Neural crest cell (in vitro differentiated cells): ENCODE measurements around the gene MUC13. TPM values are rescaled to one million over a fixed set of nuclear protein-coding genes. Genes with fewer than 3 reads are reported as not detected.

Experiments
- DNase-seq: peaks from one replicate; pipeline ENCODE4 v3.0.0; 2021; ENCODE audit warnings: low read depth, mixed read lengths, low spot score
- H3K27ac Mint-ChIP-seq: one replicate; pipeline ENCODE4 v1.8.0; 2021; ENCODE audit warnings: mild to moderate bottlenecking, mixed read lengths; ENCODE audit not compliant: unreplicated experiment
- H3K27me3 Mint-ChIP-seq: 2 replicates; pipeline ENCODE4 v1.8.0; 2021; ENCODE audit warnings: low read depth, mild to moderate bottlenecking, mixed read lengths
- H3K36me3 Mint-ChIP-seq: 2 replicates; pipeline ENCODE4 v1.8.0; 2021; ENCODE audit warnings: low read depth, mild to moderate bottlenecking, mixed read lengths
- H3K4me1 Mint-ChIP-seq: 2 replicates; pipeline ENCODE4 v1.8.0; 2021; ENCODE audit warnings: mixed read lengths
- H3K4me3 Mint-ChIP-seq: one replicate; pipeline ENCODE4 v1.8.0; 2021; ENCODE audit warnings: mild to moderate bottlenecking, mixed read lengths
- H3K9me3 Mint-ChIP-seq: 2 replicates; pipeline ENCODE4 v1.8.0; 2021; ENCODE audit warnings: mixed read lengths
- total RNA-seq: library from RNA; stranded (reverse); gene quantifications from 2 replicates; pipeline ENCODE4 v1.2.1, GENCODE V29; 2021
- TF ChIP-seq, protein P1 (sequence below): fragments of 200-600 bp; sonication (generic); conservative IDR thresholded peaks from 2 replicates; pipeline ENCODE4 v1.5.0; 2021; ENCODE audit warnings: antibody characterized with exemption, mild to moderate bottlenecking

The MUC13 gene
- total RNA-seq, 1 donor from 2014 or later, result not detected

GRCh38 chr3:124935794-124936542, 1.4 kb upstream of the MUC13 start:
- H3K9me3 Mint-ChIP-seq, result peaks cover 7% of the 10 kb centered on the region
- H3K4me1 Mint-ChIP-seq, result peaks cover 6% of the 10 kb centered on the region
- no peaks in the 10 kb centered on the region for H3K27me3 Mint-ChIP-seq
- DNase-seq, result no peak
- TF ChIP-seq, protein P1, sequence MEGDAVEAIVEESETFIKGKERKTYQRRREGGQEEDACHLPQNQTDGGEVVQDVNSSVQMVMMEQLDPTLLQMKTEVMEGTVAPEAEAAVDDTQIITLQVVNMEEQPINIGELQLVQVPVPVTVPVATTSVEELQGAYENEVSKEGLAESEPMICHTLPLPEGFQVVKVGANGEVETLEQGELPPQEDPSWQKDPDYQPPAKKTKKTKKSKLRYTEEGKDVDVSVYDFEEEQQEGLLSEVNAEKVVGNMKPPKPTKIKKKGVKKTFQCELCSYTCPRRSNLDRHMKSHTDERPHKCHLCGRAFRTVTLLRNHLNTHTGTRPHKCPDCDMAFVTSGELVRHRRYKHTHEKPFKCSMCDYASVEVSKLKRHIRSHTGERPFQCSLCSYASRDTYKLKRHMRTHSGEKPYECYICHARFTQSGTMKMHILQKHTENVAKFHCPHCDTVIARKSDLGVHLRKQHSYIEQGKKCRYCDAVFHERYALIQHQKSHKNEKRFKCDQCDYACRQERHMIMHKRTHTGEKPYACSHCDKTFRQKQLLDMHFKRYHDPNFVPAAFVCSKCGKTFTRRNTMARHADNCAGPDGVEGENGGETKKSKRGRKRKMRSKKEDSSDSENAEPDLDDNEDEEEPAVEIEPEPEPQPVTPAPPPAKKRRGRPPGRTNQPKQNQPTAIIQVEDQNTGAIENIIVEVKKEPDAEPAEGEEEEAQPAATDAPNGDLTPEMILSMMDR, result no peak
- H3K4me3 Mint-ChIP-seq, result no peak overlapping the region
- H3K36me3 Mint-ChIP-seq, result no peaks in the 10 kb centered on the region
- no peak overlapping the region for H3K27ac Mint-ChIP-seq

DNA sequence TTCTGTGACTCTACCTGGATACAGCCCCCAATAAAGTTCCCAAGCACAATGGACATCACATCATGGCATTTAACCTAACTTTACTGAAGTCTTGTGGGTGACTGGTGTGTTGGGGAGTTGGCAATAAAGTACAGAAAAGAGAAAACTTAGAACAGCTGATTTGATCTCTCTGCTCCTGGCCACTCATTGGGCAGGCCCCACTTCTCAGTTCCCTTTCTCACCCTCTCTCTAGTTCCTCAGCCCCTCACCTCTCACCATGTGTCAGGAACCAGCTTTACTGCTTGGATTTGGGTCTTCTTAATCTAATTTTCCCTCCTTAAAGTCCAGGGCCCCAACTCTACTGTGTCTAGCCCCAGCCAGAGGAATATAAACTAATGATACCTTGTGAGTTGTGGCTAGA, 713 bp upstream of the MUC13 start:
- no peak overlapping the region for H3K27ac Mint-ChIP-seq
- TF ChIP-seq, protein P1, result no peak
- H3K4me3 Mint-ChIP-seq, result no peak overlapping the region
- DNase-seq, result no peak
- no peaks in the 10 kb centered on the region for H3K27me3 Mint-ChIP-seq
- no peaks in the 10 kb centered on the region for H3K36me3 Mint-ChIP-seq
- peaks cover 6% of the 10 kb centered on the region for H3K4me1 Mint-ChIP-seq
- peaks cover 7% of the 10 kb centered on the region for H3K9me3 Mint-ChIP-seq

- H3K27me3 Mint-ChIP-seq, result peaks cover 4% of the 10 kb centered on the region
- no peaks in the 10 kb centered on the region for H3K9me3 Mint-ChIP-seq
- no peak overlapping the region for H3K27ac Mint-ChIP-seq
- H3K36me3 Mint-ChIP-seq, result no peaks in the 10 kb centered on the region
- H3K4me3 Mint-ChIP-seq, result no peak overlapping the region
- TF ChIP-seq, protein P1, result peak; percentile 80
- DNase-seq, result peak; percentile 67
- H3K4me1 Mint-ChIP-seq, result no peaks in the 10 kb centered on the region
These were observed 6.0 kb downstream of the MUC13 start for GRCh38 chr3:124928333-124929202.

DNA sequence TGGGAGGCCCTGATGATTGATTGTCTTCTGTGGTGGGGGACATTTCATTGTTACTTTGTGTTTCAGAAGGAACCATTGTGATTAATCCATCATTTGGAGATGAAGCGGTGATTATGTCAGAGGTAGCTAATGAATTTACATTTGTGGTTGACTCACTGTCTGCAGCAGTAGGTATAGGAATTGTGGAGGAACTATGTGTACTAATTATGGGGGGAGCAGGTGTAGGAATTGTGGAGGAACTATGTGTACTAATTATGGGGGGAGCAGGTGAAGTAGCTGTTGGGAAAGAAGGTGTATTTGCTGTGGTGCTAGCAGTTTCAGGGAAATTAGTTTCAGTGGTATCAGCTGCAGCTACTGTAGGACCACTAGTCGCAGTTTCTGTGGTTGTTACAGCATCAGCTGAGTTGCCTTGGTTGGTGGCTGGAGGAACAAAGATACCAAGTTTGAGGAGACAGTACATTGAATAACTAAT, 6.9 kb downstream of the MUC13 start:
- Mint-ChIP-seq H3K4me1 (no peaks in the 10 kb centered on the region), H3K36me3 (no peaks in the 10 kb centered on the region), H3K9me3 (no peaks in the 10 kb centered on the region), H3K27me3 (peaks cover 4% of the 10 kb centered on the region), H3K4me3 (no peak overlapping the region), H3K27ac (no peak overlapping the region)
- TF ChIP-seq, protein P1, result no peak
- DNase-seq, result no peak

- Mint-ChIP-seq H3K4me1 (no peaks in the 10 kb centered on the region), H3K36me3 (no peaks in the 10 kb centered on the region), H3K27ac (no peak overlapping the region)
These were observed 8.0 kb downstream of the MUC13 start for GRCh38 chr3:124926426-124927101.

More at GRCh38 chr3:124926426-124927101, 8.0 kb downstream of the MUC13 start:
- no peak overlapping the region for H3K4me3 Mint-ChIP-seq
- H3K27me3 Mint-ChIP-seq, result peaks cover 4% of the 10 kb centered on the region
- TF ChIP-seq, protein P1, result no peak
- DNase-seq, result no peak
- no peaks in the 10 kb centered on the region for H3K9me3 Mint-ChIP-seq
